ENCODE results near the gene SUSD6.
"Not testable (repeated sequence)": the region's sequence is repeated elsewhere in the genome, so short reads cannot be mapped to it uniquely, and the experiment has no call there.

The SUSD6 gene

DNA sequence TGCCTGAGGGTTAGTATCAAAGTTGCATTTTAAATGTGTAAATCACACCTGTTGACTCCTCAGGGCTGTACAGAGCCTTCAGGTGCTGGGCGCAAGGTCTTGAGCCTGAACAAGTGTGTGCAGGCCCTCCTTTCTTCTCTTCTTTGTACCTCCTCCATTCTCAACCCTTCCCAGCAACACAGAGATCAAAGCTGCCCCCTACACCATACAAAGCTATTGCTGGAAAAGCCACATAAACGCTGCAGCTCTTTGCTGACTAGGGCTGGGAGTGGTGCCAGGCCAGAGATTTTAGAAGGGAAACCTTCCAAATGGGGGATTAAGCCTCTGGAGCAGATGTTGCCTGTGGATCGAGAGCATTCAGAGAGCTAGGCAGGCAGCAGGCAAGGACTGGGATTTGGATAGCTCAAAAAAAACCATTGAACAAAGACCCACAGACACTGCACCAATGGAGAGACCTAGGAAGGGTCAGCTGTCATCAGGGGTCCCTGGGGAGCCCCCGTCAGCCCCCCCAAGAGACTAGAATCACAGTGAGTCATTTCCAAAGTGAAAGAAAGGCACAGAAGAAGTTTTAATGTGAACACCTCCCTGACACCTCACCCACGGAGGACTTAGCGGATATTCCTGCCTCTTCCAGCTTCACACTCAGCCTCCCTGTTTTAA, 18.2 kb upstream of the SUSD6 start:
- no peak for DNase-seq (ENCODE audit: low spot score)

DNA sequence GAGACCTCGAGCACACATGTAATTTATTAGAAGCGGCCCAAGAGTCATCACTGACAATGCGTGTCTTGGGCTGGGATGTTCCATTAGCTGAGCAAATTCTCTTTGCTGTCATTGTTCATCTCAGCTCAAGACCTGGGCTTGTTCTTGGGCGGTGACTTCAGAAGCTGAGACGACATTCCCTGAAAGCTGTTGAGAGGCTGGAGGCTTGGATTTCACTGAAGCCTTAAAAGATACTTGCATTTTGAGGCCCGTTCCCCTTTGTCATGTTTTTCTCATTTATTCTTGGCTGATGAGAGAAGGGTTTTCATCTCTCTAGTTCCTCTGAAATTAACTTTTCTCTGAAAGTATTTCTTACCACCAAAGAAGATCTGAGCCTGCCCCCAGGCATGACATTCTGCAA, 16.6 kb upstream of the SUSD6 start:
- DNase-seq (ENCODE audit: low spot score): no peak

DNA sequence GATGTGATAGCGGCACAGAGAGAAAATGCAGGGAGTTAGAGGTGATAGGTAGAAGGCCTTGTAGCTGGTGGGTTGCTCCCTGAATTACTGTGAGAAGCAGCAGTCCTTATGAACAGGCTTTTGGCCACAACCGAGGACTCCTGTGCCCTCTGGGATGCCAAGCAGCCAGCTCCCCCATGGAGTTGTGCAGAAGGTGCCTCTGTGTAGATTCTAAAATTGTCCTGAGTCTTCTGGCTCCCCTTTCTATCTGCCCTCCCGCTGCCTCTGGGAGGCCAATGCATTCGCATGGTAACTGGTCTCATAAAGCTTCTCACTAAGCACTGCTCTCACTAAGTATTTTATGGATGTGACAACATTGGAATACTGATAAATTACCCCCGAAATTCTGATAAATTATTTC, 16.1 kb upstream of the SUSD6 start:
- DNase-seq (ENCODE audit: low spot score): no peak

DNA sequence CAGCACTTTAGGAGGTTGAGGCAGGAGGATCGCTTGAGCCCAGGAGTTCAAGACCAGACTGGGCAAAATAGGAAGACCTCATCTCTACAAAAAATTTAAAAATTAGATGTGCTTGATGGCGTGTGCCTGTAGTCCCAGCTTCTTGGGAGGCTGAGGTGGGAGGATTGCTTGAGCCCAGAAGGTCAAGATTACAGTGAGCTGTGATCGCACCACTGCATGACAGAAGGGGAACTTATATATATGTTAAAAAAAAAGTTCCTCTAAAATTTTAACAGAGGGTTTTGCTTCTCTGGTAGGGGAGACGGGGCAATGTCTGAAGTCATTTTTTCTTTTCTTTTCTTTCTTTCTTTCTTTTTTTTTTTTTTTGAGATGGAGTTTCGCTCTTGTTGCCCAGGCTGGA, 12.0 kb upstream of the SUSD6 start:
- not testable (repeated sequence) for DNase-seq (ENCODE audit: low spot score)

DNA sequence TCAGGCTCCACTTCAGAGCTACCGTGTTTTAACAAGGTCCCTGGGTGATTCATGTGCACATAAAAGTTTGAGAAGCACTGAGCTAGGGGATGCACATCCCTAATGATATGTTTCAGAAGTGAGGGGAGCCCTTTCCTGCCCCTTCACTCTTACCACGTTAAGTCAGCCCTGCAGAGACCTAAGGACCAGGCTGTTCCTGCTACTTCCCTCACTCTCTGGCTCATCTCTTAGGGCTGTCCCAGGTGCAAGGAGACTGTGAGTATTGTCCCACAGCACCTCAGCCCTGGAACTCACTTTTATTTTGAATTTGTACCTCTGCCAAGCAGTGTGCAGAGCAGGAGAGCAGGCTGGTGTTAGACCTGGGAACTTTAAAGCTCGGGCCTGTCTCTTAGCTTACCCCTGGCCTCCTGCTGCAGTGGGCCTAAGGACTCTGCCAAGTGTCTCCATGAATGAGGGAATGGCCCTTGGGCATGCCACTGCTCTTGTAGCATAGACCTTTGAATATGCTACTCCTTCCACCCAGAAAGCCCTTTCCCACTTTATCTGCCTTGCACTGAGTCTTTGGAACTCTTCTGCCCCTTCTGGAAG, 11.0 kb upstream of the SUSD6 start:
- DNase-seq (ENCODE audit: low spot score): no peak

DNA sequence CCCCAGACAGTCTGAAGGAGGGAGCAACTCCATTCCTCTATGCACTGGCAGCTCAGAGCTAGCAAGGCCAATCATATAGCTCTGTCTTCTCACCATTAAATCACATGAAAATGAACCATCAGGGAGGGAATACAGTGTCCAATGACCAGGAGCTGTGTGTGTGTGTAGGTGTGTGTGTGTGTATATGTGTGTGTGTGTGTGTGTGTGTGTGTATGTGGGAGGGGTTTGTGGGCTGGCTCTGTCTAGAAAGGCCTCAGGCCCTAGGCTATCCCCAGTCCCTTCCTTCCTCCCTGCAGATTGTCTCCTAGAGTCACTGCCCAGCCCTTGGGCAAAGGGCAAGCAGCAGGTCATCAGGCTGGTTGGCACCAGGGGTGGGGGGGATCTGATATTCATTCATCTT, 5.7 kb upstream of the SUSD6 start:
- no peak for DNase-seq (ENCODE audit: low spot score)

DNA sequence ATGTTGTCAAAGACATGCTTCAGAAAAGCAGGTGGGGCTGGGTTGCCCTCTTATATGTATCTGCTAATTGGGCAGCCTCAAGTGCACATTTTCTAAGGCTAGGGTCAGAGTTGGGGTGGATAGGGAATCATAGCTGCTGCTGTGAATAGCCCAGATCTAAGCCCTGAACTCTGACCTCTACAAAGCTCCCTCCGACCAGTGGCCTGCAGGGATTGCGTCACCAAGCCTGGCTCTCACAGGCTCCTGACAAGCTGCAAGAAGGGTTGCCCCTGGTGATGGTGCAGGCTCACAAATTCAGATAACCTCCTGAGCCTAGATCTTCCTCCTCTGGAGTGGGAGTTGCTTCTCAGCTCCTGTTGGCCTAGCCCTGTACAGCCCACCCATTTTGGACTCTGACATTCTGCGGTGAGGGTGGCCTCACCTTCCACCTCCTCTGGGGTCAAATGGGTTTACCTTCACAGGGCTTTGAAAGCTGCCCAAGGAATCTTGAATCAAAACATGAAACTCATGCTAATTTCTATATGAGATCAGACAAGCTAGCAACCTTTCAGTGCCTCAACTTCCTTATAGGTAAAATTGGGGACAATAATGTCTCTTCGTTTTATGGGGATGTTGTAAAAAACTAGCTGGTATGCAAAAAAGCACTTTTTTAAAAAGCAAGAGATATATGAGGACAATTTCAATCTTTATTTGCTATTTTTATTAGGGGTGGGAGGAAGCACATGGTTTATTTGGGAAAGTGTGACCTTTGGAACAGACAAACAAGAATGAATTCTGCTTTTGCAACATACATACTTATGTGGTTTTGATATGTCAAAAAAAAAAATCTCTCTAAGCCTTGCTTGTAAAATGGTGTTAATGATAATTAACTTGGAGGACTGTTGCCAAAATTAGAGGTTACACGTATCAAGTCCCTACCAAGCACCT, 4.9 kb upstream of the SUSD6 start:
- DNase-seq (ENCODE audit: low spot score): no peak

GRCh38 chr14:69610020-69610873, 1.1 kb upstream of the SUSD6 start:
- DNase-seq (ENCODE audit: low spot score): no peak

GRCh38 chr14:69610874-69611171, 573 bp upstream of the SUSD6 start:
- DNase-seq (ENCODE audit: low spot score): no peak

DNA sequence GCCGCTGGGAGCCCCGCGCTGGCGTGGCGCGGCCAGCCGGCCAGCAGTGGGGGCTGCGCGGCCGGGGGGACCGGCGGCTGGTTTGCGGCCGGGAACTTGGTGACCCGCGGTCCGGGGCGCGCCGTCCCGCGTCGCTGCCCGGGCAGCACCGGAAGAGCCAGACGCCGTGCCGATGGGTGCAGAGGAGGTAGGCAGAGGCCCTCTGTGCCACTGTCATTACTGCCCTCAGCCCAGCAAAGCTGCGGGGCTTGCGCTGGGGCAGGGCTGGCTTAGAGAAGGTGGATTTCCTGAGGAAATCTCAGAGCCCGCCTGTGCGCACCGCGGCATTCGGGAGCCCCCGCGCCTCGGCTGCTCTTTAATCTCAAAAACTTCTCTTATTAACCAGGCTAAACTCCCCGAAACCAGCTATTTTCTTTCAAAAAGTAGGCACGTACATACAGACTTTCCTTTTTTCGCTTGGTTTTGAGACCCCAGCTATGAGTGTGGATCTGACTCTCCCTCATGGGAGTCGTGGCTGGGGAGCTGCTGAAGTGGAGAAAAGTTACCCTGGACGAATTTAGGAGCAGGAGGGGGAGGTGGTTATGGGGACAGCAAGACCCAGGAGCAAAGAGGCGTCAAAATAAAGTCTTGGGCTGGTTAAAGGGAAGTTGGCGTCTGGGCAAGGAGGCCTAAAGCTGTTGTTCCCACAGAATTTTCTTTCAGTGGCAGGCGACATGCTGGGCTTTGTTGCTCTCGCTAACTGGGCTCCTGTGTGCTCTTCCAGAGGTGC, 802 bp downstream of the SUSD6 start:
- DNase-seq (ENCODE audit: low spot score): peak; percentile 50

DNA sequence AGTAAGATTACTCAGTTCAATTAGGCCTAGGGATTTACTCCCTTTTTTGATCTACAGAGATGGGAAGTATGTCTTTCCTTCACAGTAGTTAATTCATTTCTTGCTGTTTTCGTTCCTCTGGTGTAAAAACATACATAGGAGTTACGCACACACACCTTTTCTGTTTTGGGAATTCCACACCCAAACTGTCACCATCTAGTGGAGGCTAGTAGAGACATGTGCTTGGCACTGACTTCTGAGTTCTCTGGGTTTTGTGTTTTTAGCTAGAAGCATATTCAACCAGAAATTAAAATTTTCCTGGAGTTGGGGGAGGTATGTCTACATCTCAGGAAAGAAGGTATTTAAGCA, 1.4 kb downstream of the SUSD6 start:
- peak; percentile 33 for DNase-seq (ENCODE audit: low spot score)

- DNase-seq (ENCODE audit: low spot score): peak; percentile 37
Observed at GRCh38 chr14:69613312-69614073, 2.1 kb downstream of the SUSD6 start.

- peak; percentile 84 for DNase-seq (ENCODE audit: low spot score)
Observed at GRCh38 chr14:69614592-69614991, 3.2 kb downstream of the SUSD6 start.

- no peak for DNase-seq (ENCODE audit: low spot score)
Observed at GRCh38 chr14:69615121-69615495, 3.7 kb downstream of the SUSD6 start.

DNA sequence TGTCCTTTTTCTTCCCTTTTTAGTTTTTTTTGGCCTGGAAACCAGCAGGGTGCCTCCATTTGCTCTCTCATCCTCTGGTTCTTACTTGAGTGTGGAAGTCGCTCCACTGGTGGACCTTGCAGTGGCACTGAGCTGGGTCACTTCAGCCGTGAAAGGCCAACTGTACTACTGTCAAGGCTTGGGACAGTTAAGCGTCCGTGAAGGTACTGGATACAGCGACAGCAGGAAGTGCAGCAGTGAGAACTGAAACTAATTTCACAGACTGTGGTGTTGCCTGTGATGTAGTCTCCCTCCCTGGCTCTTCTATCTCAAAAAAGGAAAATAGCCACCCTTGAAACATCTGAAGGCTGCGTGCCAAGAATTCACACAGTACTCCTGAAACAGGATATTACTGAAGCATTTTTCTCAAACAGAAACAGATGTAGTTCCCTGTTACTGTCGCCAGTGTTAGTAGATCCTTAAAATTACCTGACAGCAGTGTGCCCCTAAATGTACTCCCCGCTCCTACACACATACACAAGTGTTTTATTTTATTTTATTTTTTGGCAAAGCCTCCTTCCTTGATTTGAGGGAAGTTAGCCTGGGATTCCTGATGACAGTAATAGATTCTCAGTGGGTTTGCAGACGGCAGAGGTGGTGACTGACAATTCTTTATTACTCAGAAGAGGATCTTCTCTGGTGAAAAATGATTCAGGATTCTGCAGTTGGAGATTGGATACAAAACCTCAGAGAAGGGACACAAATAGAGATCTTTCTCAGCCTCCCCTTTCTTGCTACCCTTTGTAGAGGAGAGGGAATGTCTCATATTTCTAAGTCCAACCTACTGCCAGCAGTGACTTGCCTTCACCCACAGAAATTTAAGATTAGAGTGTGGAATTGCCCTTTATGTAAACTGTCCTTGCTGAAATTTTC, 4.4 kb downstream of the SUSD6 start:
- peak; percentile 76 for DNase-seq (ENCODE audit: low spot score)

- DNase-seq (ENCODE audit: low spot score): no peak
Observed at GRCh38 chr14:69616408-69616773, 5.0 kb downstream of the SUSD6 start.

DNA sequence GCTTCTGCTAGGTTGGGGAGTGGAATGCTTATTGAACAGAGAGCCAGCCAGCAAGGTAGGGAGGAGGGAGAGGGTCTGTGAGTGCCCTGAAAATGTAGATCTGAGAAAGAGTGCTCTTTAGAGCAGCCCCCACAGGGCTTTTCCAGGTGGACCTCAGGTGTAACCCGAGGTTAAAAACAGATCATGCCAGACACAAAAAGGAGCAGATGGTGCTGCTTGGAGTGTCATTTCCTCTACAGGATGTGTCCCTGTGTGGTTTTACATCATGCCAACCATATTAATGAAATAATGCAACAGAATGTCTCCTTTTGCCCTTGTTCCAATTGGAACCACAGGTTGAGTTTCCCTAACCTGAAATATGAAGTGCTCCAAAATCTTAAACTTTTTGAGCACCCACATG, 6.4 kb downstream of the SUSD6 start:
- DNase-seq (ENCODE audit: low spot score): no peak

DNA sequence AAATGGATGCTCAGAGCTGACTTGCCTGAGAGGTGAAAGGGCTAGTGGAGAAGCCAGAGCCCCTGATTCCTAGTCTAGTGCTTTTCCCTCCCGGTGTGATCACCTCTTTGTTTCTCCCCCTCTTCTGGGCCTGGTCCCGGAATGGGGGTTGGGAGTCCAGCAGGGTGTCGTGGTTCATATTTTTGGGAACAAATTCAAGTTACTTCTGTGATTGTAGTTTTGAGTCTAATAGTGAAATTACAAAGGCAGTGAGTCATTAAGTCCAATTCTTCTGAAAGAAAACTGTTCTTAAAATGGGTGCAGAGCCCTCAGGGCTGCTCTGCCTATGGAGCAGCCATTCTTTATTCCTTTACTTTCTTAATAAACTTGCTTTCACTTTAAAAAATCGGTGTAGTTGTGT, 7.6 kb downstream of the SUSD6 start:
- no peak for DNase-seq (ENCODE audit: low spot score)

- DNase-seq (ENCODE audit: low spot score): no peak
Observed at GRCh38 chr14:69620211-69620611, 8.8 kb downstream of the SUSD6 start.

GRCh38 chr14:69620981-69621380, 9.6 kb downstream of the SUSD6 start:
- DNase-seq (ENCODE audit: low spot score): no peak

Measured in NAMALWA (cell line).